ENCODE measurements around the gene PRPF40A. TPM values are rescaled to one million over a fixed set of nuclear protein-coding genes. Genes with fewer than 3 reads are reported as not detected.
"Not testable (repeated sequence)": the region's sequence is repeated elsewhere in the genome, so short reads cannot be mapped to it uniquely, and the experiment has no call there.

The PRPF40A gene
- total RNA-seq, 8 experiments from 2014 or later, result 67.7 to 194 (median 89.1) TPM

- in situ Hi-C loops (cut with MboI; ENCODE audit: low pct_unique_long_range_greater_than_20kb in 2 of 9, low sequenced_read_pairs in 9 of 9, unreplicated experiment in 9 of 9), result loop anchor here in 4 of 9 experiments (25.0 kb wide), 3 partner anchors 174 to 774 kb away; partner anchors contain the start of gene RPRM (in 1 of the 4)
- no peak for ATAC-seq (replicated peaks in 6 of 8)
- Histone ChIP-seq H3K4me1 (replicated peaks in 1 of 2) (no peaks in the 10 kb centered on the region), H3K4me3 (no peak overlapping the region), H3K27ac (no peak overlapping the region)
- 67 to 100% (median 80%) methylated on average over 1 to 2 of the region's 2 CpGs; no CpG with 5 or more reads in 5 of the 10 experiments for WGBS, 10 experiments
Observed at GRCh38 chr2:152738438-152738837, 21.2 kb upstream of the PRPF40A start.

GRCh38 chr2:152737509-152737908, 20.2 kb upstream of the PRPF40A start:
- not testable (repeated sequence) for H3K4me1 ChIP-seq (replicated peaks in 1 of 2); H3K4me3 ChIP-seq; H3K27ac ChIP-seq; ATAC-seq (replicated peaks in 6 of 8)
- in situ Hi-C loops (cut with MboI; ENCODE audit: low pct_unique_long_range_greater_than_20kb in 2 of 9, low sequenced_read_pairs in 9 of 9, unreplicated experiment in 9 of 9), result loop anchor here in 4 of 9 experiments (25.0 kb wide), 3 partner anchors 175 to 775 kb away; partner anchors contain the start of gene RPRM (in 1 of the 4)
- 71 to 100% (median 100%) methylated on average over 1 of the region's 1 CpG; no CpG with 5 or more reads in 7 of the 10 experiments for WGBS, 10 experiments

GRCh38 chr2:152730591-152731333, 13.5 kb upstream of the PRPF40A start:
- Histone ChIP-seq H3K4me3 (no peak overlapping the region), H3K27ac (no peak overlapping the region), H3K4me1 (replicated peaks in 1 of 2) (no peaks in the 10 kb centered on the region)
- ATAC-seq (replicated peaks in 6 of 8), result no peak
- in situ Hi-C loops (cut with MboI; ENCODE audit: low pct_unique_long_range_greater_than_20kb in 2 of 9, low sequenced_read_pairs in 9 of 9, unreplicated experiment in 9 of 9), result loop anchor here in 4 of 9 experiments (25.0 kb wide), 3 partner anchors 182 to 782 kb away; partner anchors contain the start of gene RPRM (in 1 of the 4)
- WGBS, 10 experiments, result 86 to 100% (median 100%) methylated on average over 1 of the region's 1 CpG; no CpG with 5 or more reads in 1 of the 10 experiments

- Histone ChIP-seq H3K27ac (no peak overlapping the region), H3K4me1 (replicated peaks in 1 of 2) (no peaks in the 10 kb centered on the region), H3K4me3 (no peak overlapping the region)
- in situ Hi-C loops (cut with MboI; ENCODE audit: low pct_unique_long_range_greater_than_20kb in 2 of 9, low sequenced_read_pairs in 9 of 9, unreplicated experiment in 9 of 9), result loop anchor here in 4 of 9 experiments (25.0 kb wide), 3 partner anchors 182 to 782 kb away; partner anchors contain the start of gene RPRM (in 1 of the 4)
- no peak for ATAC-seq (replicated peaks in 6 of 8)
- 68 to 100% (median 95%) methylated on average over 1 to 2 of the region's 2 CpGs; no CpG with 5 or more reads in 1 of the 10 experiments for WGBS, 10 experiments
Observed at GRCh38 chr2:152729844-152730243, 12.6 kb upstream of the PRPF40A start.

GRCh38 chr2:152723918-152724317, 6.7 kb upstream of the PRPF40A start:
- in situ Hi-C loops (cut with MboI; ENCODE audit: low pct_unique_long_range_greater_than_20kb in 2 of 9, low sequenced_read_pairs in 9 of 9, unreplicated experiment in 9 of 9), result loop anchor here in 1 of 9 experiments (25.0 kb wide), 1 partner anchor 763 kb away; the partner anchor contains the start of gene RPRM
- H3K4me1 ChIP-seq (replicated peaks in 1 of 2), result peaks cover 0 to 7% of the 10 kb centered on the region in 2 donors
- no peak overlapping the region for H3K4me3 ChIP-seq
- 92 to 100% (median 100%) methylated on average over 1 of the region's 1 CpG; no CpG with 5 or more reads in 1 of the 10 experiments for WGBS, 10 experiments
- ATAC-seq (replicated peaks in 6 of 8), result no peak
- no peak overlapping the region for H3K27ac ChIP-seq

- H3K4me3 ChIP-seq; H3K4me1 ChIP-seq (replicated peaks in 1 of 2); H3K27ac ChIP-seq; ATAC-seq (replicated peaks in 6 of 8): not testable (repeated sequence)
- WGBS, 10 experiments, result 94 to 100% (median 99%) methylated on average over 2 to 6 of the region's 8 CpGs; no CpG with 5 or more reads in 4 of the 10 experiments
- in situ Hi-C loops (cut with MboI; ENCODE audit: low pct_unique_long_range_greater_than_20kb in 2 of 9, low sequenced_read_pairs in 9 of 9, unreplicated experiment in 9 of 9), result loop anchor here in 1 of 9 experiments (25.0 kb wide), 1 partner anchor 765 kb away; the partner anchor contains the start of gene RPRM
Observed at GRCh38 chr2:152722639-152723038, 5.4 kb upstream of the PRPF40A start.

GRCh38 chr2:152720794-152721193, 3.5 kb upstream of the PRPF40A start:
- Histone ChIP-seq H3K4me1 (replicated peaks in 1 of 2) (peaks cover 0 to 10% of the 10 kb centered on the region in 2 donors), H3K27ac (no peak overlapping the region), H3K4me3 (no peak overlapping the region)
- no peak for ATAC-seq (replicated peaks in 6 of 8)
- WGBS, 10 experiments, result 60 to 100% (median 80%) methylated on average over 1 to 2 of the region's 2 CpGs; no CpG with 5 or more reads in 3 of the 10 experiments
- in situ Hi-C loops (cut with MboI; ENCODE audit: low pct_unique_long_range_greater_than_20kb in 2 of 9, low sequenced_read_pairs in 9 of 9, unreplicated experiment in 9 of 9), result loop anchor here in 1 of 9 experiments (25.0 kb wide), 1 partner anchor 767 kb away; the partner anchor contains the start of gene RPRM

GRCh38 chr2:152718909-152719645, 1.8 kb upstream of the PRPF40A start:
- WGBS, 10 experiments, result 0 to 10% (median 1%) methylated on average over 1 to 21 of the region's 23 CpGs
- peak overlapping the region; percentile 98 to 99 for H3K27ac ChIP-seq
- H3K4me1 ChIP-seq (replicated peaks in 1 of 2), result peaks cover 0 to 16% of the 10 kb centered on the region in 2 donors
- ATAC-seq (replicated peaks in 6 of 8), result peak in 3 of 8 experiments; percentile 15 to 41 (median 20)
- peak overlapping the region; percentile 89 to 100 (median 93) for H3K4me3 ChIP-seq
- in situ Hi-C loops (cut with MboI; ENCODE audit: low pct_unique_long_range_greater_than_20kb in 2 of 9, low sequenced_read_pairs in 9 of 9, unreplicated experiment in 9 of 9), result loop anchor here in 1 of 9 experiments (25.0 kb wide), 1 partner anchor 768 kb away; the partner anchor contains the start of gene RPRM

- ATAC-seq (replicated peaks in 6 of 8), result peak; percentile 61 to 75 (median 71)
- in situ Hi-C loops (cut with MboI; ENCODE audit: low pct_unique_long_range_greater_than_20kb in 2 of 9, low sequenced_read_pairs in 9 of 9, unreplicated experiment in 9 of 9), result loop anchor here in 1 of 9 experiments (25.0 kb wide), 1 partner anchor 769 kb away; the partner anchor contains the start of gene RPRM
- Histone ChIP-seq H3K27ac (peak within 1 kb of the TSS; percentile 98 to 99), H3K4me3 (peak within 1 kb of the TSS; percentile 89 to 100 (median 93)), H3K4me1 (replicated peaks in 1 of 2) (peaks cover 0 to 16% of the 10 kb centered on the region in 2 donors)
- 0 to 1% (median 0%) methylated on average over 1 to 29 of the region's 87 CpGs; no CpG with 5 or more reads in 2 of the 10 experiments for WGBS, 10 experiments
Observed at GRCh38 chr2:152718076-152718908, 1.0 kb upstream of the PRPF40A start, which contains the start of gene ARL6IP6. TSS of gene ARL6IP6 (plus strand) at chr2:152718620. CDS start at chr2:152718625, 5 bp downstream.

- Histone ChIP-seq H3K4me1 (replicated peaks in 1 of 2) (peaks cover 0 to 16% of the 10 kb centered on the region in 2 donors), H3K27ac (peak overlapping the region; percentile 90 to 99), H3K4me3 (peak overlapping the region; percentile 89 to 100 (median 93))
- in situ Hi-C loops (cut with MboI; ENCODE audit: low pct_unique_long_range_greater_than_20kb in 2 of 9, low sequenced_read_pairs in 9 of 9, unreplicated experiment in 9 of 9), result loop anchor here in 1 of 9 experiments (25.0 kb wide), 1 partner anchor 770 kb away; the partner anchor contains the start of gene RPRM
- ATAC-seq (replicated peaks in 6 of 8), result peak in 2 of 8 experiments; percentile 0
- 0 to 4% (median 0%) methylated on average over 2 to 11 of the region's 13 CpGs; no CpG with 5 or more reads in 1 of the 10 experiments for WGBS, 10 experiments
Observed at GRCh38 chr2:152716805-152717227, 445 bp downstream of the PRPF40A start.

- peaks cover 0 to 16% of the 10 kb centered on the region in 2 donors for H3K4me1 ChIP-seq (replicated peaks in 1 of 2)
- WGBS, 10 experiments, result 5 to 24% (median 12%) methylated on average over 3 to 8 of the region's 8 CpGs
- in situ Hi-C loops (cut with MboI; ENCODE audit: low pct_unique_long_range_greater_than_20kb in 2 of 9, low sequenced_read_pairs in 9 of 9, unreplicated experiment in 9 of 9), result loop anchor here in 1 of 9 experiments (25.0 kb wide), 1 partner anchor 771 kb away; the partner anchor contains the start of gene RPRM
- no peak overlapping the region for H3K27ac ChIP-seq
- H3K4me3 ChIP-seq, result peak overlapping the region; percentile 89 to 100 (median 93)
- no peak for ATAC-seq (replicated peaks in 6 of 8)
Observed at GRCh38 chr2:152715854-152716428, 1.3 kb downstream of the PRPF40A start.

Measured in motor neuron (in vitro differentiated cells).